SK-N-MC (cell line): ENCODE measurements around the gene GALNT9.

Experiments
- DNase-seq: peaks from one replicate; pipeline ENCODE4 v3.0.0-alpha.2; 2011; ENCODE audit warnings: low read depth, low spot score
- H3K27ac ChIP-seq: fragments of 200-600 bp; sonication (generic); 2 replicates; pipeline ENCODE4 v1.5.1; 2016; ENCODE audit warnings: mixed run types
- H3K36me3 ChIP-seq: fragments of 200-600 bp; sonication (generic); 2 replicates; pipeline ENCODE4 v1.6.1; 2017; ENCODE audit warnings: antibody characterized with exemption, low read length, mixed read lengths; ENCODE audit not compliant: insufficient read depth
- H3K4me3 ChIP-seq: fragments of 200-600 bp; sonication (generic); 2 replicates; pipeline ENCODE4 v1.5.1; 2016
- H3K9ac ChIP-seq: fragments of 200-600 bp; sonication (generic); 2 replicates; pipeline ENCODE4 v1.8.0; 2017; ENCODE audit warnings: mixed run types, mixed read lengths; ENCODE audit not compliant: insufficient read length
- H3K9me3 ChIP-seq: fragments of 200-600 bp; sonication (generic); 2 replicates; pipeline ENCODE4 v1.6.1; 2017; ENCODE audit warnings: low read depth, mild to moderate bottlenecking, antibody characterized with exemption, low read length, moderate library complexity, mixed read lengths
- EZH2 ChIP-seq: fragments of 200-600 bp; sonication (generic); IDR thresholded peaks from one replicate; pipeline ENCODE4 v1.6.1; 2017; ENCODE audit warnings: antibody characterized with exemption
- FOXP2 ChIP-seq: optimal IDR thresholded peaks from 2 replicates; pipeline ENCODE3; 2011; ENCODE audit warnings: mild to moderate bottlenecking, moderate library complexity; ENCODE audit not compliant: insufficient read depth; ENCODE audit errors: extremely low read length, control extremely low read depth
- POLR2AphosphoS5 ChIP-seq: IDR thresholded peaks from 2 replicates; pipeline ENCODE4 v1.6.1; 2012; ENCODE audit warnings: mild to moderate bottlenecking, low read depth, low read length, borderline replicate concordance

Gene GALNT9

DNA sequence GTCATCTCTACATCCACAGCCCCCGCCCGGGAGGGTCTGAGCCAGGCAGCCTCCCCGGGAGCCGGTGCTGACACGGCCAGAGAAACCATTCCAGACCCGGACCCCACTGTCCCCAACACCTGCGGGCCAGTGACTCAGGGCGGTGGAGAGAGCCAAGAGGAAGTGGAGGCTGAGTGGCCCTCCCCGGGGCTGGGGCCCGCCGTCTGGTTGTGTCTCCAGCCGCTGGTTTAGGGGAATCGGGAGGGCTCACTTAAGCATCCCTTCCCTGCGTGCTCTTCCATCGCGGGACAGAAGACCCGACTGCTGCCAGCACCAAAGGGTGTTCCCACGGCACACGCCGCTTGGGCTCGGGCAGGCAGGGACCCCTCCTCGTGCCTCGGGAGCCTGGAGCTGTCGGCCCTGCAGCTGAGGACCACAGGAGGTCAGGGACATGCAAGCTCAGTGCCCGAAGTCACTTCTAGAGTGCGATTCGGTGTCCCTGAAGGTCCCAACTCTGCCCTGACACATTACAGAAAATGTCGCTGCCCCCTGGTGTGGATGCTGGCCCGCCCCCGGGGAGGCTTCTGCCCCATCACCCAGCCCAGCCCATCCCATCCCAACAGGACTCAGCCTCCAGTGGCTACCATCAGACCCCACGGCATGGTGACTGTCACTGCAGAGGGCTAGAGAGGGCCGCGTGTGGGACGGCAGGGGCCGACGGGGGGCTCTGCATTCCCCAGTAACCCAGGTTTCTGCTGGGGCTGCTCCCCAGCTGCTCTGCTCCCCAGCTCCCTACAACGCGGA, 50.8 kb downstream of the GALNT9 start:
- no peak overlapping the region for H3K9ac ChIP-seq
- no peak for DNase-seq
- H3K9me3 ChIP-seq: no peaks in the 10 kb centered on the region
- TF ChIP-seq EZH2 (no peak), FOXP2 (no peak), POLR2AphosphoS5 (no peak)
- no peaks in the 10 kb centered on the region for H3K36me3 ChIP-seq
- no peak overlapping the region for H3K27ac ChIP-seq
- H3K4me3 ChIP-seq: no peak overlapping the region

DNA sequence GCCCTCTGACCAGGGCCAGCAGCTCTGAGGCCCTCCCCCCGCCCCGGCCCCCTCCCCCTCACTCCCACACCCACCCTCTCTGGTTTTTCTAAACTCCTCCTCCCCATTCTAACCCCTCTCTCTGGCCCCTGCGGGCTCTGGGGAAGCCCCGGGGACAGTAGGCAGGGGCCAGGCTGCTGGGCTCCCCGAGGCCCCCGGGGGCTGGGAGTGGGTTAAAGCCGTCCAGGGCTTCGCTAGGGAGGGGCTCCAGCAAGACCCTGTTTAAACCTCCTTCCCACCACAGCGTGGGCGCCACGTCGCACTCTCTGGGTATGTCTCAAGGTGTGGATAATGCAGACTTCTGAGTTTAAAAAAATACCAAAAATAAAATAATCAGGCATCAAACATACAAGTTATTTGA, 51.4 kb downstream of the GALNT9 start:
- H3K27ac ChIP-seq: no peak overlapping the region
- TF ChIP-seq POLR2AphosphoS5 (no peak), EZH2 (no peak), FOXP2 (no peak)
- H3K4me3 ChIP-seq: no peak overlapping the region
- no peak for DNase-seq
- H3K9ac ChIP-seq: no peak overlapping the region
- no peaks in the 10 kb centered on the region for H3K36me3 ChIP-seq
- H3K9me3 ChIP-seq: no peaks in the 10 kb centered on the region

DNA sequence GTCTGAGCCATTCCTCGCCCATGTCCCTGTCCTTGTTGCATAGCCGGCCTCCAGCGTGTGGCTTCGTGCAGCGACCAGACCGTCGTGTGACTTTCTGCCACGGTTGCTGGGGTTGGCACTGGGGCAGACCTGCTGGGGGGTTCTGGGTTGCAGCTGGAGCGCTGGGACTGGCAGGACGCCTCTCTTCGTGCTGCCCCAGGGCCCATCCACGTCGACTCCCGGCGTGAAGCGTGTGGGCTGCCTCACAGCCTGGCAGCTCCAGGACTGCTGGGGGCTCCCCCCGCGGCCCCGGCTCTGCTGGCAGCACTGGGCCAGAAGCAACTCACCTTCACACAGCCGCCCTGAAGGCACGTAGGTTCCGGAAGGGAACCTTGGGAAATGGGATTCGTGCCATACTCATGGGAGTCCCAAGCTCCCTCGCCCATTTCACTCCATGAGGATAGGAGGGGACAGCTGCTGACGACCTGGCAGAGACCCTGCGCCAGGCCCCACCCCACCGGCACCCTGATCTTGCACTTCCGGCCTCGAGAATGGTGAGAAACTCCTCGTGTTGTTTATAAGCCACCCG, 51.9 kb downstream of the GALNT9 start:
- H3K36me3 ChIP-seq: no peaks in the 10 kb centered on the region
- no peak overlapping the region for H3K9ac ChIP-seq
- TF ChIP-seq POLR2AphosphoS5 (no peak), FOXP2 (no peak), EZH2 (no peak)
- H3K4me3 ChIP-seq: no peak overlapping the region
- no peak for DNase-seq
- H3K9me3 ChIP-seq: no peaks in the 10 kb centered on the region
- H3K27ac ChIP-seq: no peak overlapping the region

DNA sequence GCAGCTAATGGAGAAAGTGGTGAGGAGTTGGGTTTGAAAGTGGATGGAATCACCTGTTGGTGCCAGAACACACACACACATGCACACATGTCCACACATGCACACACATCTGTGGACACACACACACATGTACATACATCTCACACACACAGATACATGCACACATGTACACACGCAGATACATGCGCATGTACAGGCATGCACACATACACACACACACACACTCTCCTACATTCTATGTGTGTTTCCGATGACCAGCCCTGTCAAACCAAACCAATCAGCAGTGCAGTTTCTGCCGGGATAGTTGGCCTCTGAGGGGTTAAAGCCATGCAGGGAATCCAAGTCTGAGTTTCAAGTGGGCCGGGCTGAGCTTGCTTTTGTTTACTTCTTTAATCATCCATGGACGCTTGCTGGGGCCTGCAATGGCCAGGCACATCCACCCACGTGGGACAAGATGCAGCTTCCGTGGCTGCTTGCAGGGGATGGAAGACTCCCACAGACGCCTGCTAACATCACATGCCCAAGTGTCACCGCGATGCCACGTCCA, 52.5 kb downstream of the GALNT9 start:
- TF ChIP-seq EZH2 (no peak), POLR2AphosphoS5 (no peak), FOXP2 (no peak)
- no peak overlapping the region for H3K27ac ChIP-seq
- H3K4me3 ChIP-seq: no peak overlapping the region
- H3K9me3 ChIP-seq: no peaks in the 10 kb centered on the region
- no peaks in the 10 kb centered on the region for H3K36me3 ChIP-seq
- no peak for DNase-seq
- no peak overlapping the region for H3K9ac ChIP-seq

DNA sequence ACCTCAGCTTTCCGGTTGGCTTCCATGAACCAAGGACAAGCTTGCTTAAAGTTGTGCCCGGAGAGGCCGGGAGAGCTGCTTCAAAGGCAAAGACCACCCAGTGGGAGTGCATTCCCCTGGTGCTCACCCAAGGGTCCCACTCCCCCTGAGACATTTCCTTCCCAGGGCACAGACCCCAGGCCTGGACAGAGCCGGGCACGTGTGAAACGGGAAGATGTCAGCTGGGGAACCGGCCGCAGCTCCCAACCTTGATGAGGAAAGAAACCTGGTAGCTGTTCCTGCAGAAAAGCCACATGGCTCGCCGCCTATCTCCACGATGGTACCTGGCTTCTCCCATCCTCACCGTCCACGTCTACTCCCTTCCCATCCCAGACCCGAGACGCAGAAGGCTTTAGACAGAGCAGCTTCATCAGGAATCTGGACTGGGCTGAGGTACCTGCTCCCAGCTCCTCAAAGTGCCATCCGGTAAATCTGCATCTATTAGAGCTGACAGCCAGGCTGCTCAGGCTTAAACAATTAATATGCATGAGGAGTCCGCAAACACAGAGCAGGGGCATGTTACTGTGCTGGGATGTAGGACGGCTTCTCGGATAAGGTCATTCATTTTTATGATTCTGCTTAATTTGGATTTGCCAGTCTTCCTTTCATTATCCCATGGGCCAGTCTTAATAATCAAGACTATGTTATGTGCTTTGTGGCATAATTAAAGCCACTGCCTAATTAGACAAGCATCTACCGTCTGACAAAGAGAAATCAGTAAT, 53.1 kb downstream of the GALNT9 start:
- TF ChIP-seq EZH2: no peak
- TF ChIP-seq POLR2AphosphoS5: no peak
- no peak for DNase-seq
- Histone ChIP-seq H3K9me3 (no peaks in the 10 kb centered on the region), H3K27ac (no peak overlapping the region), H3K4me3 (no peak overlapping the region), H3K36me3 (no peaks in the 10 kb centered on the region), H3K9ac (no peak overlapping the region)

DNA sequence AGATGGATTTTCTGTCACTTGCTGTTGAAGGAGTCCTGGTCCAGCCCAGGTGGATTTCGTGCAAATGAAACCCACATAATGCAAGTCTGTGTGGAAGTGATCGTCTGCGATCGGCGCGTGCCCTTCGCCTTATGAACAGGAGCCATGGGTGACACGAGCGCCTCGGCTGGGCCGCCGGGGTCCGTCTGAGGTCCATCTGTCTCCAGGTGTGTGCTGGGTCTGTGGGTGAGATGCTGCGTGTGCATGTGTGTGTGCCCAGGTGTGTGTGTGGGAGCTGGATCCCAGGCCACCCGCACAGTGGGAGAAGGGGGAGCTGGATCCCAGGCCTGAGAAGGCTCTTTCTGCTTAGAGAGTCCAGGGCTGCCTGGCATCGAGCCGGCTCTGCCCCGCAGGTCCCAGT, 53.8 kb downstream of the GALNT9 start:
- no peak for DNase-seq
- Histone ChIP-seq H3K27ac (no peak overlapping the region), H3K4me3 (no peak overlapping the region), H3K9me3 (no peaks in the 10 kb centered on the region), H3K36me3 (no peaks in the 10 kb centered on the region), H3K9ac (no peak overlapping the region)
- no peak for TF ChIP-seq FOXP2
- no peak for TF ChIP-seq EZH2
- no peak for TF ChIP-seq POLR2AphosphoS5

DNA sequence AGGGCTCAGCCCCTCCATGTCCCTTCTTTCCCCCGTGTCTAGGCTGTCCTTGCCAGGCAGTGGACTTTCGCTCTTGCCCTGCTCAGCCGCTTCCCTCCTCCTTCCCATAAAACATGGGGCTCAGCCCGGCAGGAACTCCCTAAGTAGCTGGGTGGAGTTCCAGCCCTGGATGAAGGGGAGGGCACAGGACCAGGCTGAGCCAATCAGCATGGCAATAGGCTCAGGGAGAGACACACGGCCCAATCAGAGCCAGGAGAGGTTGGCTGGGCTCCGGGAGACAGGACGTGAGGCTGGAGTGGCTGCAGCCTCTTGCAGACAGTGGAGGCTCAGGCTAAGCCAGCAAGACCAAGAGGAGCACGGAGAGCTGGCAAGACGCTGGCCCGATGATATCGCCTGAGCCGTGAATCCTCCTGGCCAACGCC, 54.3 kb downstream of the GALNT9 start:
- Histone ChIP-seq H3K27ac (no peak overlapping the region), H3K9me3 (no peaks in the 10 kb centered on the region), H3K4me3 (0 out of 2 replicates have a peak overlapping the region, but pooled peaks have one; percentile 42), H3K9ac (no peak overlapping the region), H3K36me3 (no peaks in the 10 kb centered on the region)
- TF ChIP-seq POLR2AphosphoS5 (no peak), EZH2 (no peak), FOXP2 (no peak)
- no peak for DNase-seq

DNA sequence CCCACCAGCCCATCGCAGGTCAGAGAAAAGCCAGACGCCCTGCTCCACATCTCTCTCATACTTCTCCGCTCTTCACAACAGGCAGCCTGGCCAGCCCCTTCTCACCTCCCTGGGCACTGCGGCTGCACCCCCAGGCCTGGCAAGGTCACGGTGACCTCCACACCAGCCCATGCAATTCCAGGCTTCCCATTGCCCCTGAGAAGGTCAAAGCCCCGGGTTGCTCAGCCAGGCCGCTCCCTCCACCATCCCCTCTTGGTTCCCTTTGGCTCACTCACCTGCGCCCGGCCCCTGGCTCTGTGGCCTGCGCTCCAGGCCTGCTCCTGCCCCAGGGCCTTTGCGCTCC, 55.4 kb downstream of the GALNT9 start:
- Histone ChIP-seq H3K9ac (no peak overlapping the region), H3K4me3 (no peak overlapping the region), H3K27ac (no peak overlapping the region), H3K9me3 (no peaks in the 10 kb centered on the region), H3K36me3 (no peaks in the 10 kb centered on the region)
- no peak for DNase-seq
- no peak for TF ChIP-seq POLR2AphosphoS5
- no peak for TF ChIP-seq EZH2
- TF ChIP-seq FOXP2: no peak
